CMK (cell line): Measurements from ENCODE around the gene PFKFB3.
"Not testable (repeated sequence)": the region's sequence is repeated elsewhere in the genome, so short reads cannot be mapped to it uniquely, and the experiment has no call there.

Experiments used
- DNase-seq: peaks from one replicate; pipeline ENCODE4 v3.0.0-alpha.2; 2010; ENCODE audit warnings: low read depth

PFKFB3 gene

DNA sequence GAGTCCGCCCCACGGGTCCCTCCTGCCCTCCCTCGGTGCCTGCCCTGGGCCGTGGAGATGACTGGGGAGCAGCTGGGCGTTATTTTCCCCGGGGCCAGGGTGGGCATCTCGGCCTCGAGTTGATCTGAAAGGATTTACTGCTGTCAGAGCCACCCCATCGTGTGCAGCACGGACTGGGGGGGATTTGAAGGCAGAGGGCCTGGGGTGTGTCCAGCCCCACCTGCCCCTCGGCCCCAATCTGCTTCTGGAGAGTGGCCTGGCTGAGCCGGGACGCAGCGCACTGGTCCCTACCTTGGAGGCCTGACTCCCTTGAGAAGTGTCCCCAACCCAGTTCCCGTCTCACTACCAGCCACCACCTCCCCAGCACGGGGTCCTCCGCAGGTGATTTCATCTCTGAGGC lies 24.2 kb upstream of the PFKFB3 start:
- DNase-seq = no peak

- DNase-seq = no peak
These were observed 23.7 kb upstream of the PFKFB3 start for GRCh38 chr10:6179078-6179477.

- DNase-seq = no peak
These were observed 22.1 kb upstream of the PFKFB3 start for GRCh38 chr10:6180480-6181110.

- DNase-seq = no peak
These were observed 21.5 kb upstream of the PFKFB3 start for GRCh38 chr10:6181249-6181648.

DNA sequence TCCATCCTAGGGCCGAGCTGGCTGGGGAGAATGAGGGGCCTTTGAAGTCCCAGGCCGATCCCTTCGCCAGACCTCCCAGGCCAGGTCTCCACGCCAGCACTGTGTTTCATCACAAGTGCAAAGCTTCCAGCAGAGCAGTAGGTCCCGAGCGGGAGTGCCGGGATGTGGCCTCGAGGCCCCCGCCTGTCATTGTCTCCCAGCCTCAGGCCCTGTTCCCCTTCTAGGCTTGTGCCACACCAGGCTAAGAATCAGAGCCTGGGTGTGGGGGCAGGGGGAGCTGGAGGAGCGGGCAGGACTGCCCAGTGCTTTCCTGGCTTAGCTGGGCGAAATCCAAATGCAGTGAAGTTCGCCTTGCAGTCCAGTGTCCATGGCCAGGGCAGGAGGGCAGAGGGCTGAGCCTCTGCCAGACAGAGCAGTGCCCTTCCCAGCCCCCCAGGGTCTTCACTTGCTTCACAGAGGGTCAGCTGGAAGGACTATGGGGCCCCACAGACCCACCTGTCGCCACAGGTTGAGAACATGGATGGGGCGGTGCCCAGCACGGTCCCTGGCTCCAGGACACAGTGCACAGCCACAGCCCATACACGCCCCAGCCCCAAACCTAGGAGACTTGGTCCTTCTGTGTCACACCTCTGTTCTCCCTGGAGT lies 20.2 kb upstream of the PFKFB3 start:
- DNase-seq = no peak

DNA sequence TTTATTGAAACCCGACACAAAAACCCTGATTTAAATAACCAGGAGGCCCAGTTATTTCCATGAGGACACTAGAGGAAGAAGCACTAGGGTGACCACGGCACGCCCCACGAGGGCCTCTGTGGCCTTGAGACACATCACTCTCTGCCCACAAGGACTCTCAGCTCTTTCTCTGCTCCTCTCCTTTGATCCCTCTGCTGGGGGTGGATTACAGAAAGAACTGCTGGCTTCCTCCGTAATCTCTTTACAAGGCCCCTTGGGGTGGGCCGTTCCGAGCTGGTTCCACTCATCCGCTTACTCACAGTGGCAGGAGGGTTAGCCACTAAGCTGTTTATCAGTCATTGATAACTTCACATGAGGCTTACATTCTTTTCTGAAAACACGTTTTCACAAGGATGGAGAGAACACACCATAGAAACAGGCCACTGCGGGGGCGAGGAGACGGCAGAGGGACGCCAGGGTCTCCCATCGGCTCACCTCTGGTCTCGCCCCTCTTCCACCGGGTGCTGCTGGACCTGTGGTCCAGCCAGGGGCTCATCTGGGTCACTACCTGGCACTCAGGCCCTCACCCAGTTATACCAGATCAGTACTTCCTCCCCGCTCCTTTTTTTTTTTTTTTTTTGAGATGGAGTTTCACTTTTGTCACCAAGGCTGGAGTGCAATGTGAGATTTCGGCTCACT lies 17.6 kb upstream of the PFKFB3 start:
- no peak for DNase-seq

DNA sequence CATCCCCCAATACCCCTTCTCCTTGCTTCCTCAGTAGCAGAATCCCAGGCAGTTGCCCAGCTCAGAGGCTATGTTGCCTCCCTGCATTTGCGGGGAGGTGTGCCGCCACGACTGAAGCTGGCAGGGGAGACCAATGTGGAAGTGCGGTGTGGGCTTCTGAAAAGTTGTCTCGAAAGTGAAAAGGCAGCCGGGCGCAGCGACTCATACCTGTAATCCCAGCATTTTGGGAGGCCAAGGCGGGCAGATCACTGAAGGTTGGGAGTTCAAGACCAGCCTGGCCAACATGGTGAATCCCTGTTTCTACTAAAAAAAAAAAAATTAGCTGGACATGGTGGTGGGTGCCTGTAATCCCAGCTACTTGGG lies 15.9 kb upstream of the PFKFB3 start:
- no peak for DNase-seq

GRCh38 chr10:6187278-6187677 lies 15.5 kb upstream of the PFKFB3 start:
- DNase-seq = no peak

DNA sequence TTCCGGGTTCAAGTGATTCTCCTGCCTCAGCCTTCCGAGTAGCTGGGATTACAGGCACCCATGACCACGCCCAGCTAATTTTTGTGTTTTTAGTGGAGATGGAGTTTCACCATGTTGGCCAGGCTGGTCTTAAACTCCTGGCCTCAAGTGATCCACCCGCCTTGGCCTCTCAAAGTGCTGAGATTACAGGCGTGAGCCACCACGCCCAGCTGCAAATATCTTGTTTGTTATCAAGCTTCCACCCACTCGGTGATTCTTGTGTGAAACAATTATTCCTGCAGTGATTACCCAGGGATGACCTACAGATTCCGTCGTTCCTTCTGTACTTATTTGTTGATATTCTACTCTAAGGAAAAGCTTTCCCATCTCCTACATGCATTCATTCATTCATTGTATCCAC lies 12.7 kb upstream of the PFKFB3 start:
- not testable (repeated sequence) for DNase-seq

DNA sequence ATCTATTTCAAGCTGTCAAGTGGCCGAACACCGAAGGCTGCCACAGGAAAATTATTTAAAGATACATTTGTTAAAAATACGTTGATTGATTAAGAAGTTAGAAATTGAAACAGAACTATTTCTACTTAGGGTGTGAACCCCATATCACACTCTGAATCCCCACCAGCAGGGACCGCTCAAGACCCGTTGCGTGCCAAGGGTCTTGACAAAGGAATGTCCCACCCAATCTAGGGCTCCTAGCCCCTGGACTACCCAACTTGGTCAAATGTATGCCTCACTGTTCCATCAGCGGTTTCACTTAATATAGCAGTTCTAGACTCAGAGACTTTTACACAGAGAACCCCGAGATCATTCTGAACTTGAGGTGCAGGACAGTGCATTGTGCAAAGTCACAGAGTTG lies 11.6 kb upstream of the PFKFB3 start:
- DNase-seq = no peak

GRCh38 chr10:6191569-6191968 lies 11.2 kb upstream of the PFKFB3 start:
- DNase-seq = no peak

DNA sequence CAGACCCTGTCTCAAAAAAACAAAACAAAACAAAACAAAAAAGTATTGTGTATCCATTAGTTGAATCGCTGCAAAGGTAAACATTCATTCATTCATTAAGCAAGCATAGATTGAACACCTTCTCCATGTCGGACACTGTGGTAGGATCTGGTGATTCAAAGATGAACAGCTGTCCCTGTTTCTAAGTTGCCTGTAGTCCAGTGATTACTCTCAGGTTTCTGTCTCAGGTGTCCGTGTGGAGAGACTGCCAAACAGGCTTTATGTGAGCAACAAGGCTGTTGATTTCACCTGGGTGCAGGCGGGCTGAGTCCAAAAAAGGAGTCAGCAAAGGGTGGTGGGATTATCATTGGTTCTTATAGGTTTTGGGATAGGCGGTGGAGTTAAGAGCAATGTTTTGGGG lies 9.4 kb upstream of the PFKFB3 start:
- DNase-seq = not testable (repeated sequence)

DNA sequence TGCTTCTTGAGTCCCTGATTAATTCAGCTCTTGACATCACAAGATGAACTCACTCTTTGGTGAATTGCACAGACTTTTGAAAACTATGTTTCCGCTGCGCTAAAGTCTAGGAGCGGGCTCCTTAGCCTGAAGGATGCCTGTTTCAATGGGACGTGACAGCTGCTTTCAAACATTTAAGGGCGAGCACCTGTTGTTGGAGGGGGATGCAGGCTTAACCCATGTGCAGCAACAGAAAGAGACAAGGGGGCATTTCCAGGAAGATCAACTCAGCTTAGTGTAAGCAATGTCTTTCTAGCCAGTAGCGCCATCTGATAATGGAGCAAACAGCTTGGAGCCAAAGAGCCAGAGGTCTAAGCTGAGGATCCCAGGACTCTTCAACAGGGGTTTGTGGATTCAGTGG lies 8.4 kb upstream of the PFKFB3 start:
- DNase-seq = no peak

DNA sequence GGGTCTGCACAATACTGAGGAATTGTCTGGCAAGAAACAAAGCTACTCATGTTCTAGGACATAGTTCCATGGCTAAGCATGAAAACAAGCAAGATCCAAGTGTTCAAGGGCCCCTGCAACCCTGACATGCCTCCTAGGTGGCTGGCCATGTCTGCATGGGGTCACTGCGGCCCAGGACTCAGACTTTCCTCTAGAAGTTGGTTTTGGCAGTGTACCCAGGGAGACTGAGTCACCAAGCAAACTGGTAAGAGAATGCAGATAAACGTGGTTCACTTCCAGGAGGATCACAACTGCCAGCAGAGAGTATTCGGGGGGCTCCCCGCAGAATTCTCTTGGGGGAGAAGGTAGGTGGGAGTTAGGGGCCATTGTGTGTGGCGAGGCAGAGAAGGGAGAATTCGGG lies 7.4 kb upstream of the PFKFB3 start:
- DNase-seq = no peak

DNA sequence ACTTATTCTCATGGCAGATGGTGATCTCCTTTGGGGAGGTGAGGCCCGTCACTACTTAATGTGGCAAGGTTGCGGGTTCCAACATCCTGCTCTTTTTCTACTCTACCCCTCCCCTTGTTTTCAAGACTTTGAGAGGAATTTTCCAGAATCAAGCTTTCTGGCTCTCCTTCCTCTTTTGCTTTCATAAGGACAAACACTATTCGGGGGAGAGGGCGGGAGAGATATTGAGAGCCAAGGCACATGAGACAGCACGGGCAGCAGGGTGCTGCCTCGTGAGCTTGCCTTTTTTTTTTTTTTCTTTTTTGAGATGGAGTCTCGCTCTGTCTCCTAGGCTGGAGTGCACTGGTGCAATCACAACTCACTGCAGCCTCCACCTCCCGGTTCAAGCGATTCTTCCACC lies 6.9 kb upstream of the PFKFB3 start:
- DNase-seq = no peak

- not testable (repeated sequence) for DNase-seq
These were observed 6.2 kb upstream of the PFKFB3 start for GRCh38 chr10:6196524-6196923.

DNA sequence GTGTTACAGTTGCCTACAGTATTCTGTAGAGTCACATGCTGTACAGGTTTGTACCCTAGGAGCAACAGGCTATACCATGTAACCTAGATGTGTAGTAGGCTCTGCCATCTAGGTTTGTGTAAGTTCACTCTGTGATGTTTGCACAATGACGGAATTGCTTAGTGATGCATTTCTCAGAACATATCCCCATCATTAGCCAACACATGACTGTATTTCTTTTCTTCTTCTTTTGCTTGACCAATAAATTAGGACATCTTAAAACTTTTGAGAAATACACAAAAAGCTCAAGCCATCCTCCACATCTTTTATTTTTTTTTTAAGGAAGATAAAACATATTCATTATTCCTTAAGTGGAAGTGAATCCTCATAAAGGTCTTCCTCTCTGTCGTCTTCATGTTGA lies 5.4 kb upstream of the PFKFB3 start:
- no peak for DNase-seq

GRCh38 chr10:6198171-6198570 lies 4.6 kb upstream of the PFKFB3 start:
- DNase-seq = no peak

DNA sequence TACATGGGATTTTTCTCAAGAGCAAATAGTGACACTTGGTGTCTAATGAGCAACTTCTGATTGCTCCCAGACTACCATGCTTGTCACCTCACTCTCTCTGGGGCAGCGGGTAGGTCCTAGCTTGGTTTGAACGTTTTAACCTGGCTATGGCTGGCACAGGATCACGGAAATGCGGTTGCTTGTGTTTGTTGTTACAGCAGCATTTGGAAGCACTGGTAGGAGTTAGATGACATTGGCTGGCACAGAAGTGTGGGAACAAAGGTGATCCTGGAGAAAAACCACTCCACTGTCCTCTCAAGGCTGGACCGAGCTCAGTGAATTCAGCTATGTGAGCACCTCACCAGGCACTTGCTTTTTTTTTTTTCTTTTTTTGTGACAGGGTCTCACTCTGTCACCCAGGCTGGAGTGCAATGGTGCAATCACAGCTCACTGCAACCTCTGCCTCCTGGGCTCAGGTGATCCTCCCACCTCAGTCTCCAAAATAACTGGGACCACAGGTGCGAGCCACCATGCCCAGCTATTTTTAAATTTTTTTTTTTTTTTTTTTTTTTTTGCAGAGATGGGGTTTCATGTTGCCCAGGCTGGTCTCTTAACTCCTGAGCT lies 3.5 kb upstream of the PFKFB3 start:
- no peak for DNase-seq

GRCh38 chr10:6200440-6200733 lies 2.3 kb upstream of the PFKFB3 start:
- DNase-seq = no peak

DNA sequence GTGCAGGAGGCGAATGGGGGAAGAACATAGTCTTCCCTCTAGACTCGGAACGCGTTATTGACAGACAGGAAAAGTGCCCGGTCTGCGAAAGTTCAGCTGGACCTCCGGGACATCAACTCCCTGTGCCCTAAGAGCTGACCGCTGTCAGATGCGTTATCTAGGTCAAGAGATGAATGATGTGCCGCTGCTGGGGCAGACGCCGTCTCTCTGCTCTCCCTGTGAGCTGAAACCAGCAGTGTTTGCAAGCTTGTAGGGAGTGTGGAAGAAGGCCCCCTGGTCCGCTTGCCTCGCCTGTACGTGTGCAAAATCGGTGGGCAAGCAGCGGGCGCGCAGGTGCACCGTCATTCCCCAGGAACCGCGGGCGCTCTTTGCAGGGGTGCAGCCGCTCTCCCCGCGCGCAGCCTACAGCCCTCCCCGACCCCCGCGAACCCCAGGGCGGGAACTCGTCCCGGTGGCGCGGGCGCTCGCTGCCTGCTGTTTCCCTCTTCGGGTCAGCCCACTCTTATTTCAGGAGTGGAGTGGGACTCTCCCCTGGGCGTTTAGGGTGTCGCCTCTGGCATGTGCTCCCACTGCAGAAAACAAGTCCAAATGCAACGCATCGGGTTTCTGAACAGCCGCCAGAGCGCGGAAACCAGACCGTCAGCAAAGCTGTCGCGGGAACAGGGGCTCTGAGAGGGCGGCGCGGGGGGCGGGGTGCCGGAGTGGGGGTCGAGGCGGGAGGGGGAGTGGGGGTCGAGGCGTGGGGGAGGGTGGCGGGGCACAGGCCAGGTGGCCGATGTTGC lies 1.8 kb upstream of the PFKFB3 start:
- DNase-seq = no peak

DNA sequence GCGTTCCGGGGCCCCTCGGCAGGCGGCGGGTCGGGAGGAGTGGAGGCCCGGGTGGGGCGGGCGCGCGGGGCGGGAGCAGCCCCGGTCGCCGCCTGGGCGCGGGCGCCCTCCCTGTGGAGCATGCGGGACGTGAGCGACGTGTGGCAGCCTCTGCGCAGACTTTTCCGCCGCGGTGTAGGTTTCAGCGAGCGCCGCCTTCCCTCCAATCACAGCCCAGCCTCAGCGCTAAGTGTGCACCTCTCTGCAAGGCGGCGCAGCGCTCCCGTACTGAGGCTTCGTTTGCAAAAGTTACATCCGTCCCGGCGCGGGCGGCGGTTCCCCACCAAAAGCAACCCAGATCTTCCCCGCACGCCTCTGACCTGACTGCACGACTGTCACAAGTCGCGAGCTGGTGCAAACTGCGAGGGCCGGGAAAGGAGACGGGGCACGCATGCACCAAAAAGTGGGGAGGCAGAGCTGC lies 1.2 kb upstream of the PFKFB3 start:
- no peak for DNase-seq
